Measurements from ENCODE around the gene ANKK1. TPM values are rescaled to one million over a fixed set of nuclear protein-coding genes. Genes with fewer than 3 reads are reported as not detected.

The ANKK1 gene
- total RNA-seq = 0.31 TPM

- H3K9me3 ChIP-seq (ENCODE audit: low read depth, low read length) = no peaks in the 10 kb centered on the region
- no peak within 1 kb of the TSS for H3K4me3 ChIP-seq (ENCODE audit: low read length)
- no peaks in the 10 kb centered on the region for H3K4me1 ChIP-seq (ENCODE audit: insufficient read depth, low read length)
- H3K27me3 ChIP-seq (ENCODE audit: insufficient read depth, low read length) = peaks cover 26% of the 10 kb centered on the region
Measured at GRCh38 chr11:113387605-113388211, at the start of gene ANKK1. ANKK1 (plus strand) TSS chr11:113387779; CDS start chr11:113387885, 106 bp downstream.

- Histone ChIP-seq H3K4me3 (ENCODE audit: low read length) (no peak overlapping the region), H3K4me1 (ENCODE audit: insufficient read depth, low read length) (no peaks in the 10 kb centered on the region), H3K27me3 (ENCODE audit: insufficient read depth, low read length) (no peaks in the 10 kb centered on the region), H3K9me3 (ENCODE audit: low read depth, low read length) (no peaks in the 10 kb centered on the region)
Measured at GRCh38 chr11:113338730-113339129, 48.8 kb upstream of the ANKK1 start.

GRCh38 chr11:113339929-113340589 is 47.5 kb upstream of the ANKK1 start:
- H3K27me3 ChIP-seq (ENCODE audit: insufficient read depth, low read length) = no peaks in the 10 kb centered on the region
- no peaks in the 10 kb centered on the region for H3K4me1 ChIP-seq (ENCODE audit: insufficient read depth, low read length)
- no peaks in the 10 kb centered on the region for H3K9me3 ChIP-seq (ENCODE audit: low read depth, low read length)
- no peak overlapping the region for H3K4me3 ChIP-seq (ENCODE audit: low read length)

GRCh38 chr11:113341388-113342165 is 46.0 kb upstream of the ANKK1 start:
- H3K9me3 ChIP-seq (ENCODE audit: low read depth, low read length) = no peaks in the 10 kb centered on the region
- H3K27me3 ChIP-seq (ENCODE audit: insufficient read depth, low read length) = no peaks in the 10 kb centered on the region
- no peak overlapping the region for H3K4me3 ChIP-seq (ENCODE audit: low read length)
- H3K4me1 ChIP-seq (ENCODE audit: insufficient read depth, low read length) = no peaks in the 10 kb centered on the region

- Histone ChIP-seq H3K4me3 (ENCODE audit: low read length) (no peak overlapping the region), H3K4me1 (ENCODE audit: insufficient read depth, low read length) (no peaks in the 10 kb centered on the region), H3K9me3 (ENCODE audit: low read depth, low read length) (no peaks in the 10 kb centered on the region), H3K27me3 (ENCODE audit: insufficient read depth, low read length) (no peaks in the 10 kb centered on the region)
Measured at GRCh38 chr11:113345978-113346377, 41.6 kb upstream of the ANKK1 start.

- H3K27me3 ChIP-seq (ENCODE audit: insufficient read depth, low read length) = no peaks in the 10 kb centered on the region
- no peak overlapping the region for H3K4me3 ChIP-seq (ENCODE audit: low read length)
- H3K9me3 ChIP-seq (ENCODE audit: low read depth, low read length) = no peaks in the 10 kb centered on the region
- H3K4me1 ChIP-seq (ENCODE audit: insufficient read depth, low read length) = no peaks in the 10 kb centered on the region
Measured at GRCh38 chr11:113349528-113349927, 38.1 kb upstream of the ANKK1 start.

GRCh38 chr11:113350336-113351067 is 37.1 kb upstream of the ANKK1 start:
- no peak overlapping the region for H3K4me3 ChIP-seq (ENCODE audit: low read length)
- H3K27me3 ChIP-seq (ENCODE audit: insufficient read depth, low read length) = no peaks in the 10 kb centered on the region
- no peaks in the 10 kb centered on the region for H3K9me3 ChIP-seq (ENCODE audit: low read depth, low read length)
- H3K4me1 ChIP-seq (ENCODE audit: insufficient read depth, low read length) = no peaks in the 10 kb centered on the region

- Histone ChIP-seq H3K27me3 (ENCODE audit: insufficient read depth, low read length) (no peaks in the 10 kb centered on the region), H3K4me1 (ENCODE audit: insufficient read depth, low read length) (no peaks in the 10 kb centered on the region), H3K9me3 (ENCODE audit: low read depth, low read length) (peaks cover 3% of the 10 kb centered on the region), H3K4me3 (ENCODE audit: low read length) (no peak overlapping the region)
Measured at GRCh38 chr11:113351068-113351450, 36.5 kb upstream of the ANKK1 start.

- Histone ChIP-seq H3K4me3 (ENCODE audit: low read length) (no peak overlapping the region), H3K27me3 (ENCODE audit: insufficient read depth, low read length) (no peaks in the 10 kb centered on the region), H3K4me1 (ENCODE audit: insufficient read depth, low read length) (no peaks in the 10 kb centered on the region), H3K9me3 (ENCODE audit: low read depth, low read length) (peaks cover 7% of the 10 kb centered on the region)
Measured at GRCh38 chr11:113351480-113351879, 36.1 kb upstream of the ANKK1 start.

GRCh38 chr11:113356203-113356602 is 31.4 kb upstream of the ANKK1 start:
- no peak overlapping the region for H3K4me3 ChIP-seq (ENCODE audit: low read length)
- H3K27me3 ChIP-seq (ENCODE audit: insufficient read depth, low read length) = no peaks in the 10 kb centered on the region
- H3K4me1 ChIP-seq (ENCODE audit: insufficient read depth, low read length) = no peaks in the 10 kb centered on the region
- peaks cover 7% of the 10 kb centered on the region for H3K9me3 ChIP-seq (ENCODE audit: low read depth, low read length)

- Histone ChIP-seq H3K4me3 (ENCODE audit: low read length) (no peak overlapping the region), H3K27me3 (ENCODE audit: insufficient read depth, low read length) (no peaks in the 10 kb centered on the region), H3K4me1 (ENCODE audit: insufficient read depth, low read length) (no peaks in the 10 kb centered on the region), H3K9me3 (ENCODE audit: low read depth, low read length) (no peaks in the 10 kb centered on the region)
Measured at GRCh38 chr11:113363406-113363805, 24.2 kb upstream of the ANKK1 start.

GRCh38 chr11:113363996-113364641 is 23.5 kb upstream of the ANKK1 start:
- Histone ChIP-seq H3K4me3 (ENCODE audit: low read length) (no peak overlapping the region), H3K27me3 (ENCODE audit: insufficient read depth, low read length) (no peaks in the 10 kb centered on the region), H3K9me3 (ENCODE audit: low read depth, low read length) (no peaks in the 10 kb centered on the region), H3K4me1 (ENCODE audit: insufficient read depth, low read length) (no peaks in the 10 kb centered on the region)

GRCh38 chr11:113365895-113366294 is 21.7 kb upstream of the ANKK1 start:
- no peaks in the 10 kb centered on the region for H3K27me3 ChIP-seq (ENCODE audit: insufficient read depth, low read length)

GRCh38 chr11:113369411-113369810 is 18.2 kb upstream of the ANKK1 start:
- H3K9me3 ChIP-seq (ENCODE audit: low read depth, low read length) = no peaks in the 10 kb centered on the region
- no peak overlapping the region for H3K4me3 ChIP-seq (ENCODE audit: low read length)
- H3K4me1 ChIP-seq (ENCODE audit: insufficient read depth, low read length) = no peaks in the 10 kb centered on the region
- no peaks in the 10 kb centered on the region for H3K27me3 ChIP-seq (ENCODE audit: insufficient read depth, low read length)

More at GRCh38 chr11:113365895-113366294, 21.7 kb upstream of the ANKK1 start:
- no peaks in the 10 kb centered on the region for H3K9me3 ChIP-seq (ENCODE audit: low read depth, low read length)
- no peaks in the 10 kb centered on the region for H3K4me1 ChIP-seq (ENCODE audit: insufficient read depth, low read length)
- no peak overlapping the region for H3K4me3 ChIP-seq (ENCODE audit: low read length)

Data from mononuclear cell (primary cell).